ENCODE results near the gene SNX9.

DNA sequence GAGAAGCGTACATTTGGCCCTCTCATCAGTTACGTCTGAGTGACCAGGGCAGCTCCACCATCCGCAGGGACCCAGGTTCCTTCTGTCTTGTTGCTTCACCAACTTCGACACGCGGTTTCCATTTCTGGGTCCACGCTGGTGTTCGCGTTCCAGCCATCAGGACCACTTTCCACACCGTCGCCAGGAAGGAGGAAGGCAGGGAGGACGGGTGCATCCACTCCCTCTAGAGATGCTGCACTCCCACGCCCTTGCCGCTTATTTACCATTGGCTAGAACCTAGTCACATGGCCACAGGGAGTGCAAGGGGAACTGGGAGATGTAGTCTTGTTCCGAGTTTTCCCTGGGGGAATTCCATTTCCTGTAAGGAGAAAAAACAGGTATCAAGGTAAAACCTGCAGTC, 33.2 kb upstream of the SNX9 start:
- TF ChIP-seq, protein P1, sequence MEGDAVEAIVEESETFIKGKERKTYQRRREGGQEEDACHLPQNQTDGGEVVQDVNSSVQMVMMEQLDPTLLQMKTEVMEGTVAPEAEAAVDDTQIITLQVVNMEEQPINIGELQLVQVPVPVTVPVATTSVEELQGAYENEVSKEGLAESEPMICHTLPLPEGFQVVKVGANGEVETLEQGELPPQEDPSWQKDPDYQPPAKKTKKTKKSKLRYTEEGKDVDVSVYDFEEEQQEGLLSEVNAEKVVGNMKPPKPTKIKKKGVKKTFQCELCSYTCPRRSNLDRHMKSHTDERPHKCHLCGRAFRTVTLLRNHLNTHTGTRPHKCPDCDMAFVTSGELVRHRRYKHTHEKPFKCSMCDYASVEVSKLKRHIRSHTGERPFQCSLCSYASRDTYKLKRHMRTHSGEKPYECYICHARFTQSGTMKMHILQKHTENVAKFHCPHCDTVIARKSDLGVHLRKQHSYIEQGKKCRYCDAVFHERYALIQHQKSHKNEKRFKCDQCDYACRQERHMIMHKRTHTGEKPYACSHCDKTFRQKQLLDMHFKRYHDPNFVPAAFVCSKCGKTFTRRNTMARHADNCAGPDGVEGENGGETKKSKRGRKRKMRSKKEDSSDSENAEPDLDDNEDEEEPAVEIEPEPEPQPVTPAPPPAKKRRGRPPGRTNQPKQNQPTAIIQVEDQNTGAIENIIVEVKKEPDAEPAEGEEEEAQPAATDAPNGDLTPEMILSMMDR (conservative IDR thresholded peaks at IDR 0.05 in 1 of 2, IDR thresholded peaks at IDR 0.05 in 1 of 2; ENCODE audit: low read depth in 1 of 2, low read length in 2 of 2) = no peak
- no peak for TF ChIP-seq EZH2 (IDR thresholded peaks at IDR 0.05; ENCODE audit: low read length, missing control alignments)

All from fibroblast of lung (primary cell).